ENCODE results near the gene KCTD20. TPM values are rescaled to one million over a fixed set of nuclear protein-coding genes. Genes with fewer than 3 reads are reported as not detected.

KCTD20 gene
- total and polyA plus RNA-seq, 4 donors = 9.5 to 48.5 (median 32.2) TPM

DNA sequence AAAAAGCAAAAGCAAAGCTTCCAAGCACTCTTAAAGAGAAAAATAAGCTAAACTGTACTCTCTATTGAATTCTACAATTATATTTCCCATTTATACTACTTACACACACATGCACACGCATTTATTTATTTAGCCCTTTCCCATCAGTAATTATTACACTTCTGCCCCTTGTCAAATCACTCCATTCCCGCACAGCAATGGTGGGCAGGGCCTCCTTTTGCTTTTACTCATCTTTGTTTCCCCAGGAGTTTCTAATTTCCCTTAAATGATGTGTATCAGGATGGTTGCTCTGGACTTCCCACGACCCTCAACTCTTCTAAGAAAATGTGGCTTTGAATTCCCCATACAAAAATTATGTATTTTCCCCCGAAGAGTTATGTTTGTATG is 20.1 kb upstream of the KCTD20 start:
- Histone ChIP-seq H3K4me3 (ENCODE audit: low read depth in 1 of 3, low read length in 3 of 3) (peak overlapping the region; percentile 30 to 56 (median 39)), H3K27ac (ENCODE audit: low read depth in 1 of 2, low read length in 2 of 2) (peak overlapping the region; percentile 17 to 79), H3K4me1 (ENCODE audit: control insufficient read depth in 4 of 4, insufficient read depth in 4 of 4, low read length in 3 of 4) (peaks cover 0 to 10% (median 3%) of the 10 kb centered on the region in 4 donors), H3K36me3 (ENCODE audit: control insufficient read depth in 4 of 4, insufficient read depth in 3 of 4, low read depth in 1 of 4, low read length in 3 of 4) (no peaks in the 10 kb centered on the region), H3K9me3 (ENCODE audit: control insufficient read depth in 4 of 4, low read length in 3 of 4) (no peaks in the 10 kb centered on the region), H3K27me3 (ENCODE audit: control insufficient read depth in 4 of 4, insufficient read depth in 4 of 4, low read length in 3 of 4) (no peaks in the 10 kb centered on the region), H3K9ac (ENCODE audit: low read depth in 1 of 2, low read length in 2 of 2) (peak overlapping the region; percentile 57 to 70)
- no peak for DNase-seq (ENCODE audit: low spot score)
- WGBS = 28% methylated on average over 4 of the region's 4 CpGs
- TF ChIP-seq HNF4G (IDR thresholded peaks at IDR 0.05) = no peak
- TF ChIP-seq JUND (IDR thresholded peaks at IDR 0.05) = no peak
- TF ChIP-seq ATF3 (IDR thresholded peaks at IDR 0.05) = no peak
- TF ChIP-seq, protein P1, sequence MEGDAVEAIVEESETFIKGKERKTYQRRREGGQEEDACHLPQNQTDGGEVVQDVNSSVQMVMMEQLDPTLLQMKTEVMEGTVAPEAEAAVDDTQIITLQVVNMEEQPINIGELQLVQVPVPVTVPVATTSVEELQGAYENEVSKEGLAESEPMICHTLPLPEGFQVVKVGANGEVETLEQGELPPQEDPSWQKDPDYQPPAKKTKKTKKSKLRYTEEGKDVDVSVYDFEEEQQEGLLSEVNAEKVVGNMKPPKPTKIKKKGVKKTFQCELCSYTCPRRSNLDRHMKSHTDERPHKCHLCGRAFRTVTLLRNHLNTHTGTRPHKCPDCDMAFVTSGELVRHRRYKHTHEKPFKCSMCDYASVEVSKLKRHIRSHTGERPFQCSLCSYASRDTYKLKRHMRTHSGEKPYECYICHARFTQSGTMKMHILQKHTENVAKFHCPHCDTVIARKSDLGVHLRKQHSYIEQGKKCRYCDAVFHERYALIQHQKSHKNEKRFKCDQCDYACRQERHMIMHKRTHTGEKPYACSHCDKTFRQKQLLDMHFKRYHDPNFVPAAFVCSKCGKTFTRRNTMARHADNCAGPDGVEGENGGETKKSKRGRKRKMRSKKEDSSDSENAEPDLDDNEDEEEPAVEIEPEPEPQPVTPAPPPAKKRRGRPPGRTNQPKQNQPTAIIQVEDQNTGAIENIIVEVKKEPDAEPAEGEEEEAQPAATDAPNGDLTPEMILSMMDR (IDR thresholded peaks at IDR 0.05; ENCODE audit: low read depth, low read length, missing input control) = no peak
- no peak for TF ChIP-seq TAF1 (conservative IDR thresholded peaks at IDR 0.05)
- no peak for TF ChIP-seq EGR1 (IDR thresholded peaks at IDR 0.05; ENCODE audit: low read depth in 2 of 2)
- TF ChIP-seq HNF4A (conservative IDR thresholded peaks at IDR 0.05) = no peak
- no peak for TF ChIP-seq FOXA1 (IDR thresholded peaks at IDR 0.05)
- TF ChIP-seq SP1 (IDR thresholded peaks at IDR 0.05) = no peak
- TF ChIP-seq RXRA (IDR thresholded peaks at IDR 0.05) = no peak
- TF ChIP-seq MAX (IDR thresholded peaks at IDR 0.05) = no peak
- no peak for TF ChIP-seq YY1 (IDR thresholded peaks at IDR 0.05)
- TF ChIP-seq NR2F2 (IDR thresholded peaks at IDR 0.05) = no peak
- TF ChIP-seq RAD21 (IDR thresholded peaks at IDR 0.05) = no peak
- no peak for TF ChIP-seq GABPA (IDR thresholded peaks at IDR 0.05 in 1 of 2, conservative IDR thresholded peaks at IDR 0.05 in 1 of 2)
- TF ChIP-seq REST (IDR thresholded peaks at IDR 0.05) = no peak
- TF ChIP-seq, protein P2, sequence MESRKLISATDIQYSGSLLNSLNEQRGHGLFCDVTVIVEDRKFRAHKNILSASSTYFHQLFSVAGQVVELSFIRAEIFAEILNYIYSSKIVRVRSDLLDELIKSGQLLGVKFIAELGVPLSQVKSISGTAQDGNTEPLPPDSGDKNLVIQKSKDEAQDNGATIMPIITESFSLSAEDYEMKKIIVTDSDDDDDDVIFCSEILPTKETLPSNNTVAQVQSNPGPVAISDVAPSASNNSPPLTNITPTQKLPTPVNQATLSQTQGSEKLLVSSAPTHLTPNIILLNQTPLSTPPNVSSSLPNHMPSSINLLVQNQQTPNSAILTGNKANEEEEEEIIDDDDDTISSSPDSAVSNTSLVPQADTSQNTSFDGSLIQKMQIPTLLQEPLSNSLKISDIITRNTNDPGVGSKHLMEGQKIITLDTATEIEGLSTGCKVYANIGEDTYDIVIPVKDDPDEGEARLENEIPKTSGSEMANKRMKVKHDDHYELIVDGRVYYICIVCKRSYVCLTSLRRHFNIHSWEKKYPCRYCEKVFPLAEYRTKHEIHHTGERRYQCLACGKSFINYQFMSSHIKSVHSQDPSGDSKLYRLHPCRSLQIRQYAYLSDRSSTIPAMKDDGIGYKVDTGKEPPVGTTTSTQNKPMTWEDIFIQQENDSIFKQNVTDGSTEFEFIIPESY (IDR thresholded peaks at IDR 0.05) = no peak
- TF ChIP-seq FOXA2 (IDR thresholded peaks at IDR 0.05) = no peak

Data from liver (tissue), 9 donors.